ENCODE results near the gene CACFD1.

The CACFD1 gene

GRCh38 chr9:133476036-133476931, 16.5 kb downstream of the CACFD1 start:
- no peak overlapping the region for H3K27ac ChIP-seq
- TF ChIP-seq ZFX (IDR thresholded peaks at IDR 0.05; ENCODE audit: borderline replicate concordance), result no peak
- TF ChIP-seq, protein P1, sequence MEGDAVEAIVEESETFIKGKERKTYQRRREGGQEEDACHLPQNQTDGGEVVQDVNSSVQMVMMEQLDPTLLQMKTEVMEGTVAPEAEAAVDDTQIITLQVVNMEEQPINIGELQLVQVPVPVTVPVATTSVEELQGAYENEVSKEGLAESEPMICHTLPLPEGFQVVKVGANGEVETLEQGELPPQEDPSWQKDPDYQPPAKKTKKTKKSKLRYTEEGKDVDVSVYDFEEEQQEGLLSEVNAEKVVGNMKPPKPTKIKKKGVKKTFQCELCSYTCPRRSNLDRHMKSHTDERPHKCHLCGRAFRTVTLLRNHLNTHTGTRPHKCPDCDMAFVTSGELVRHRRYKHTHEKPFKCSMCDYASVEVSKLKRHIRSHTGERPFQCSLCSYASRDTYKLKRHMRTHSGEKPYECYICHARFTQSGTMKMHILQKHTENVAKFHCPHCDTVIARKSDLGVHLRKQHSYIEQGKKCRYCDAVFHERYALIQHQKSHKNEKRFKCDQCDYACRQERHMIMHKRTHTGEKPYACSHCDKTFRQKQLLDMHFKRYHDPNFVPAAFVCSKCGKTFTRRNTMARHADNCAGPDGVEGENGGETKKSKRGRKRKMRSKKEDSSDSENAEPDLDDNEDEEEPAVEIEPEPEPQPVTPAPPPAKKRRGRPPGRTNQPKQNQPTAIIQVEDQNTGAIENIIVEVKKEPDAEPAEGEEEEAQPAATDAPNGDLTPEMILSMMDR (IDR thresholded peaks at IDR 0.05), result no peak

GRCh38 chr9:133476941-133477340, 17.2 kb downstream of the CACFD1 start:
- no peak for TF ChIP-seq ZFX (IDR thresholded peaks at IDR 0.05; ENCODE audit: borderline replicate concordance)
- TF ChIP-seq, protein P1 (IDR thresholded peaks at IDR 0.05), result no peak
- no peak overlapping the region for H3K27ac ChIP-seq

- TF ChIP-seq ZFX (IDR thresholded peaks at IDR 0.05; ENCODE audit: borderline replicate concordance), result no peak
- TF ChIP-seq, protein P1 (IDR thresholded peaks at IDR 0.05), result no peak
- H3K27ac ChIP-seq, result no peak overlapping the region
Measured at GRCh38 chr9:133477461-133477860, 17.7 kb downstream of the CACFD1 start.

DNA sequence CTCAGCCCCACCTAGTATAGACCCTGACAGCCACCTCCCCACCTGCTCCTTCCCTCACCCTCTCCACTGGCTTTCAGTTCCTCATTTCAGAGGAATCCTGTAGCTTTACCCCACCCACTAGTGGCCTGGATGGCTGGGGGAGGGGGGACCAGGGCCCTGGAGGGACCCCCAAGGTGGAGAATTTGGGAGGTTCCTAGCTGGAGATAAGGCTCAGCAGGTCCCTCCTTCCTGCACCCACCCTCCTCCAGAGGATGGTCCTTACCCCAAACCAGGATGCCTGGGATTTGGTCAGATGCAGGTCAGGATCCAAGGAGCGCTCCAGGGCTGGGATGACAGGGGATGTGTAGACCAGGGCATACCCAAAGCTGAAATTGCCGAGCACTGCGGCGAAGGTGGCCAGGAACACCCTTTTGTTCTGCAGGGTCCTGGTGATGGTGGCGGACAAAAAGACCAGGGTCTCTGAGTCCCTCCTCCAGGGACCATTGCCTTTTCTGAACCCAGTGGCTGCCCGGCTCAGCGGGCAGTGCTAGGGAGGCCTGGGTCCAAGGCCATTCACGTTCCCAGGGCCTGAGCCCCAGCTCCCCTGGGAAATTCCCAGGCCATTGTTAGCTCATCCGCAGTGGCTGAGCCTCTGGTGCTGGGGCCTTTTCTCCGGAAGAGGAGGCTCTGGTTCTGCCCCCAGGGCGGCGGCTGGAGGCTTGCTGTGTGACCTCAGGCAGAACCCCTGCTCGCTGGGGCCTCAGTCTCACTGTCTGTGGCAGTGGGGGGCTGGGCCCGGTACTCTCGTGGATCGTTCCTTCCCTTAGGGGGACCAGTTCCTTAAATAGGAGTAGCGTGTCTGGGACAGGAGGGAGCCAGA, 18.4 kb downstream of the CACFD1 start:
- TF ChIP-seq ZFX (IDR thresholded peaks at IDR 0.05; ENCODE audit: borderline replicate concordance), result no peak
- TF ChIP-seq, protein P1 (IDR thresholded peaks at IDR 0.05), result no peak
- no peak overlapping the region for H3K27ac ChIP-seq

DNA sequence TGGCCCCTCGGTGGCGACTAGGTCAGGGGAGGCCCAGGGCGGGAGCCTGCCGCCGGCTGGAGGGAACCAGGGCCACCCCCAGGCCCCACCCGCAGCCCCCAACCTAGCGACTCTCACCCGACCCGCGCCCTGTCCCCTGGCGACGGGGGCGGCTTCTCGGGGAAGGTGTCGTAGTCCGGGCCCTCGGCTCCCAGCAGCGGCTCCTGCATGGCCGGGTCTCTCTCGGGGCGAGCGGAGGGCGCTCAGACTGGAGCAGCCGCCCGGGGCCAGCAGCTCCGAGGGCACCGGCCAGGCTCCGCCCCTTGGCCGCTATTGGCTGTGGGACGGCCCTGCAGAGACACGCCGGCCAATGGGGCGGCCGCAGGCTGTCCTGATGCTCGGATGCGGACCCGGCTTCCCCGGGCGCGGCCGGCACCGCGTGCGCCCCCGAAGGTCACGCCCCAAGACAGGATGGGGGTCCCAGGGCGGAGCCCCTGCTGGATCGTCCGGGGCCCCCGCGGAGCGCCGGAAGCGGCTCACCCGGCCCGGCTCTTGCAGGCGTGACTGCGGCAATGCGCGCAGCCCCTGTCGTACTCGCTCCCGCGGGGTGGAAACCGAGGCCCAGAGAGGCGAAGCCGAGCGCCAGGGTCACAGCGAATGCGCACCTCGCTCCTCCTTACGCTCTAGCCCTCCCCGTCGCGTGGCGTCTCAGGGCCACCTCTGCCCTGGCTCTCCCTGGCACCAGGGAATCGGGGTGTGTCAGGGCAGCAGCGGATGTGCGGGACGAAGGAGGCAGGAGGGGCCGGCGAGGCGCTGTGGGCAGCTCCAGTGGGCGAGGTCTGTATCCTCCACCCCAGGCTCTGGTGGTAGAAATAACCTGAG, 19.3 kb downstream of the CACFD1 start, which contains the start of gene SLC2A6:
TSS of gene SLC2A6 (minus strand) at position 249 of the 861 bp plus-strand sequence. CDS start at position 209, 40 bp downstream.
- TF ChIP-seq, protein P1 (IDR thresholded peaks at IDR 0.05), result no peak
- TF ChIP-seq ZFX (IDR thresholded peaks at IDR 0.05; ENCODE audit: borderline replicate concordance), result no peak
- no peak within 1 kb of the TSS for H3K27ac ChIP-seq

GRCh38 chr9:133483611-133484010, 23.8 kb downstream of the CACFD1 start:
- no peak overlapping the region for H3K27ac ChIP-seq
- TF ChIP-seq, protein P1 (IDR thresholded peaks at IDR 0.05), result no peak
- TF ChIP-seq ZFX (IDR thresholded peaks at IDR 0.05; ENCODE audit: borderline replicate concordance), result no peak
